Motor neuron (in vitro differentiated cells): ENCODE measurements around the gene BDKRB2. TPM values are rescaled to one million over a fixed set of nuclear protein-coding genes. Genes with fewer than 3 reads are reported as not detected.
A peak's percentile ranks its signal among the peaks of the same experiment; 100 is the strongest.

Experiments used
- ATAC-seq, 8 experiments: fragments of 200-7000 bp; cut with Tn5 transposase; replicated peaks in 6 of 8; 2 replicates each; pipeline ENCODE4 v1.8.0; 2021; ENCODE audit warnings: mild to moderate bottlenecking in 8 of 8, moderate library complexity in 8 of 8
- H3K27ac ChIP-seq, 2 donors: fragments of 250-450 bp; sonication (Bioruptor Pico); 2 replicates each; pipeline ENCODE4 v1.9.0; 2021; ENCODE audit warnings: antibody characterized with exemption in 2 of 2, mild to moderate bottlenecking in 2 of 2, moderate library complexity in 1 of 2
- H3K4me1 ChIP-seq, 2 donors: fragments of 250-450 bp; sonication (Bioruptor Pico); replicated peaks in 1 of 2; 2 replicates each; pipeline ENCODE4 v1.6.1; 2021; ENCODE audit warnings: antibody characterized with exemption in 2 of 2, mild to moderate bottlenecking in 2 of 2, moderate library complexity in 1 of 2
- H3K4me3 ChIP-seq, 5 donors: fragments of 250-450 bp; sonication (Bioruptor Pico); 2 replicates each; pipeline ENCODE4 v1.9.0; 2021; ENCODE audit warnings: antibody characterized with exemption in 5 of 5, mild to moderate bottlenecking in 5 of 5, moderate library complexity in 4 of 5
- WGBS, 10 experiments: fragments of 450-650 bp; shearing (Covaris generic); methylation state at CpG; one replicate each; pipeline ENCODE4 v1.0.0; 2022; 5-methylcytosine and 5-hydroxymethylcytosine counted together
- in situ Hi-C, 9 experiments: fragments of 400-800 bp; cut with MboI; loops; one replicate each; pipeline ENCODE4 v1.15.0; 2021; ENCODE audit warnings: low sequenced_read_pairs in 9 of 9, low pct_unique_long_range_greater_than_20kb in 2 of 9; ENCODE audit not compliant: unreplicated experiment in 9 of 9
- total RNA-seq, 8 experiments: library from RNA; unstranded; fragments of 300-600 nt; gene quantifications; 2 replicates each; pipeline versions ENCODE4 v1.2.3 to v1.2.4, GENCODE V29; 2022

Gene BDKRB2
- total RNA-seq, 8 experiments from 2014 or later, result 0.11 to 321 (median 0.90) TPM

DNA sequence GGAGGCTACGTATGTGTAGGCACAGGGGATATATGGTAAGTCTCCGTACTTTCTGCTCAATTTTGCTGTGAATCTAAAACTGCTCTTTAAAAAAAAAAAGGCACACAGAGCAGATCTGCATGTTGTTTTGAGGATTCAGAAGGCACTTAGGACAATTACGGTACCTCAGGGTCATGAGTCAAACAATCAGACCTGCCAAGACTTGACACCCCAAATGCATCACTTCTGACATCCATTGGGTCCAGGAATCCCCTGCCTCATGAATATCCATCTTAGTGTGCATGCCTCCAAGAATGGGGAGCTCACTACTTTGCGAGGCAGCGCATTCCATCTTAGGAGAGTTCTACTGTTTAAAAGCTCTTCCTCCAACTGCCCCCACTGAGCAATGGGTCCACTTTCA lies 3.0 kb downstream of the BDKRB2 start:
- in situ Hi-C loops, result loop anchor here in 2 of 9 experiments (10.0 to 25.0 kb wide), 2 partner anchors 83 to 95 kb away; no protein-coding TSS in a partner anchor
- Histone ChIP-seq H3K4me1 (peaks cover 0 to 7% of the 10 kb centered on the region in 2 donors), H3K27ac (no peak overlapping the region), H3K4me3 (no peak overlapping the region)
- WGBS, 10 experiments, result 83 to 100% (median 91%) methylated on average over 1 to 5 of the region's 5 CpGs; no CpG with 5 or more reads in 4 of the 10 experiments
- ATAC-seq, result no peak

DNA sequence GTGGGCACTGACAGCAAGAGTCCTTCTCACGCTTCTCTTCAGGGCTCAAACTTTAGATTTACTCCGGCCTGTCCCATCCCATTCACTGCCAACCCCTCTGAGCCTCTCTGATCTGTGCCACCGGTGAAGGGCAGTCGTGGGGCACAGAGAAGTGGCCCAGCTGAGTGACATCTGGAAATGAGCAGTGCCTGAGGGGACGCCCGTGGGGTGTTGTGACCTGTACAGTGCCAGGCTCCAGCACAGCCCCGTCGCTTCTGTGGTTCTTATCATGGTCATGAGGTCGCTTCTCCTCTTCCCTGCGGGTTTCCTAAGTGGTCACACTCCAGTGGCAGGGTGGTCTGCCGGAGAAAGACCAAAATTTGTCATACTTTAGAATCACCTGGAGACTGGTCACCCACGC lies 4.1 kb downstream of the BDKRB2 start:
- in situ Hi-C loops, result loop anchor here in 2 of 9 experiments (10.0 to 25.0 kb wide), 2 partner anchors 84 to 96 kb away; no protein-coding TSS in a partner anchor
- H3K4me3 ChIP-seq, result no peak overlapping the region
- ATAC-seq, result no peak
- no peak overlapping the region for H3K27ac ChIP-seq
- 80 to 100% (median 90%) methylated on average over 1 to 8 of the region's 12 CpGs; no CpG with 5 or more reads in 2 of the 10 experiments for WGBS, 10 experiments
- H3K4me1 ChIP-seq, result peaks cover 0 to 7% of the 10 kb centered on the region in 2 donors

DNA sequence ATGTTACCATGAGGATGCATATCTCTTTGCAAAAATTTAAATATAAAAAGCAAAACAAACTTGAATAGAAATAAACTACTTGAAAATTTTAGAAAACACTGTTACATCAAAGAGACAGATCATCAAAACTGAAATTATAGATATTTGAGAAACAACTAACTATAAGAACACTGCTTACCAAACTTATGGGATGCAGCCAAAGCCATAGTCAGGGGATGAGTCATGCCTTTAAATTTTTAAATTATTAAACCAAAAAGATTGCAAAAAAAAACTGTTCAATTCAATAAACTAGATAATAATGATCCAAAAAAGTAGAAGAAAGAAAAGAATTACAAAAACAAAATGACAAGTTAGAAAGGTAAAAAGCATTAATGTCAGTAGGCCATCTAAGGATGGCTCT lies 7.5 kb downstream of the BDKRB2 start:
- no peaks in the 10 kb centered on the region for H3K4me1 ChIP-seq
- ATAC-seq, result no peak
- in situ Hi-C loops, result loop anchor here in 1 of 9 experiments (25.0 kb wide), 1 partner anchor 100 kb away; no protein-coding TSS in a partner anchor
- no peak overlapping the region for H3K27ac ChIP-seq
- no peak overlapping the region for H3K4me3 ChIP-seq

DNA sequence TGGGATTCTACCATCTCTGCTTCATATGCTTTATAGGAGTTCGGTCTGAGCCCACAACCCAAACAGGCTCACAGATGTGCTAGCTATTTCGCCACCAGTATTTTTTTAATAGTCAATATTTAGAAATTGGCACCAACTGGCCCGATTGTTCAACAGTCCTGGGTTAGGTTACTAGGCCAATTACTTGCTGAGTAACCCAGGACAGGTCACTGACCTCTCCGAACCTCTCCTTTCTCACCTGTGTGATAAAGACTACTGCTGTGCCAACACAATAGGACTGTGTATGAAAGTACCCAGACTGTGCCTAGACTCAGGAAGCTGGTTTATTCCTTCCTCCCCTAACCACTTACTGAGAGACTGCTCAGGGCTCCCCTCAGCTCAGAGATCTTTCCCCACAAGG lies 8.3 kb downstream of the BDKRB2 start:
- Histone ChIP-seq H3K4me1 (no peaks in the 10 kb centered on the region), H3K4me3 (no peak overlapping the region), H3K27ac (no peak overlapping the region)
- WGBS, 10 experiments, result 70 to 100% (median 87%) methylated on average over 1 to 4 of the region's 4 CpGs; no CpG with 5 or more reads in 4 of the 10 experiments
- no peak for ATAC-seq
- in situ Hi-C loops, result loop anchor here in 1 of 9 experiments (25.0 kb wide), 1 partner anchor 101 kb away; no protein-coding TSS in a partner anchor

DNA sequence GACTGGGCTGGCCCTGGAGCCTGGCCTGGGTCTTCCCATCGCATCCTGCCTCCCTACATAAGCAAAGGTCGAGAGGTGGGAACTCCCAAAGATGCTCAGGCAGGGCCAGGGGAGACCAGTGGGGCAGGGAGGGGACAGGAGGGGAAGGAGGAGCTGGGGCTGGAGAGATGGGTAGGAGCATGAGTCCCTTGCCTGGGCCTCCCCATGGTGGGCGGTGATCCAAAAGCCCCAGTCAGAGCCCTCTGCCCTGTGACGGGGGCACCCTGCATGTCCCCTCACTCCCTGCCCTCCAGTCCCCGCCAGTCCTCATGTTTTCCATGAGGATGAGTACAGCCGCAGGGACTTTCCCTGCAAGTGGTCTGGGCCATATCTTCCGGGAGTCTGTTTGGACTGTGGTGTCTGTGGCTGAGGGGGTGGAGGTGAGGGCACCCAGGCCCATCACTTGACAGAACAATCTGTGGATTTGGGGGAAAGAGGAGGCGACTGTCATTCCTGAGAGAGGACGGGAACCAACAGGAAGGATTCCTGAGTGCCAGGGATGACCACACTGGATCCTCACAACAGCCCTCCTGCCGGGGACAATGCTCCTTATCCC lies 9.3 kb downstream of the BDKRB2 start:
- in situ Hi-C loops, result loop anchor here in 1 of 9 experiments (25.0 kb wide), 1 partner anchor 102 kb away; no protein-coding TSS in a partner anchor
- H3K4me3 ChIP-seq, result no peak overlapping the region
- H3K27ac ChIP-seq, result no peak overlapping the region
- H3K4me1 ChIP-seq, result no peaks in the 10 kb centered on the region
- ATAC-seq, result peak in 2 of 8 experiments; percentile 1 to 5
- WGBS, 10 experiments, result 62 to 95% (median 80%) methylated on average over 2 to 4 of the region's 10 CpGs; no CpG with 5 or more reads in 7 of the 10 experiments

DNA sequence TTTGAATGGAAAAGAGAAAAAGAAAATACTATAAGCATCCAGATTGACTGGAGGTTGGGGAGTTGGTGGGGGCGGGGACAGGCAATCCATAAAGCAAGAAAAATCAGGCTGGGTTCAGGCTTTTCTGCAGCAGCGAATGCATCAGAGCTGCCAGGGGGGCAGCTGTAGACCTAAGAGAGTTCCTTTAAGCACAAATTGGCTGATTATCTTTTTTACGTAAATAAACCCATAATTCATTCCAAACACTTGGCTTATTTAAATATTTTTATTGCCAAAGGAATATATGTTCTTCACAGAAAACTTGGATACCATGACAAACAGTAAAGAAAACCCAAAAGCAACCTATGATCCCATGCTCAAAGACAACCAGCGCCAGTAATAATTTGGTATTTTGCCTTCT lies 10.2 kb downstream of the BDKRB2 start:
- no peak for ATAC-seq
- H3K4me1 ChIP-seq, result no peaks in the 10 kb centered on the region
- in situ Hi-C loops, result loop anchor here in 1 of 9 experiments (25.0 kb wide), 1 partner anchor 102 kb away; no protein-coding TSS in a partner anchor
- 20 to 100% (median 76%) methylated on average over 1 to 4 of the region's 4 CpGs; no CpG with 5 or more reads in 1 of the 10 experiments for WGBS, 10 experiments
- H3K4me3 ChIP-seq, result no peak overlapping the region
- H3K27ac ChIP-seq, result no peak overlapping the region

DNA sequence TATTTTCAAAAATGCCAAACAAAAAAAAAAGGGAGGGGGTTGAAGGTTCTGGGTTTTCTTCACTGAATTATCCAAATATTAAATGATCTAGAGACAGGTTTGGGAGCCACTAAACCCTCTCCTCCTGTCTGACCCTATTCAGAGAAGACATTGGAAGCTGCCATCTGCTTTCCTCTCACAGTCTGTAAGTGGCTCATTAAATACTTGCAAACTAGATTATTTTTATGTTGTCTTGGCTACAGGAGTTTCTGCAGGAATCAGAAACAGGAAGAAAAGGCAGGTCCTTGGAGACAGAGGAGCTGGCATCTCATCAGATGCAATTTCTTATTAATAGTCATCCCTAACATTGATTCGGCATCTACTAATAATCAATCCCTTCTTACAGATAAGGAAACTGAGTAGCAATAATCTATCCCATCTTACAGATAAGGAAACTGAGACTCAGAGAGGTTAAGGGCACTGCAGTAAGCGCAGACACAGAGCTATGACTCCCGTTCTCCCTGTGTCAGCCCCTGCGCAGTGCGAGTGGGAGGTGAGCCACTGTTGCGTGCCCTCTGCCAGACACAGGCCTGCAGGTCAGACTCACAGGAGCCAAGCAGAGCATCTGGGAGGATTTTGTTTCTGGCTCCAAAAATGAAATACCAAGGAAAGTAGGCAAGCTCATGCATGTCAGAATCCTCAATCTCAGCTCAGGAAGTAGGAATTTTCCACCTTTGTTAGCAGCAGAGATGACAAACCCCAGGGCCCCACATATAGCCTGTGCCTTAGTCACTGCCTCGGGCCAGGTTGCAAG lies 11.0 kb downstream of the BDKRB2 start:
- Histone ChIP-seq H3K27ac (no peak overlapping the region), H3K4me1 (no peaks in the 10 kb centered on the region), H3K4me3 (no peak overlapping the region)
- in situ Hi-C loops, result loop anchor here in 1 of 9 experiments (25.0 kb wide), 1 partner anchor 103 kb away; no protein-coding TSS in a partner anchor
- ATAC-seq, result no peak
- 57 to 100% (median 78%) methylated on average over 1 to 6 of the region's 7 CpGs; no CpG with 5 or more reads in 2 of the 10 experiments for WGBS, 10 experiments

DNA sequence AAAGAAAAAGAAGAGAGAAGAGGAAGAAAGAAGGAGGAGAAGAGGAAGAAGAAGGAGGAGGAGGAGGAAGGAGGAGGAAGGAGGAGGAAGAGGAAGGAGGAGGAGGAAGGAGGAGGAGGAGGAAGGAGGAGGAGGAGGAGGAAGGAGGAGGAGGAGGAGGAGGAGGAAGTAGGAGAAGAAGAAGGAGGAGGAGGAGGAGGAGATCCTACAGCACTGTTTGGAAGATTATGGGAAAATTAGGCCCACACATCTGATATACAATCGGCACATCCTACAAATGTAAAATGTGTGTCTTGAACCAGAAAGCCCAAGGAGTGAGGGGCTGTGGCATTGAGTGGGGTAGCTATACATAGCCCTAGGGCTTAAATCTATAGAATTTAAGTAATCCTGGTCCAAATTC lies 12.0 kb downstream of the BDKRB2 start:
- Histone ChIP-seq H3K27ac (no peak overlapping the region), H3K4me1 (no peaks in the 10 kb centered on the region), H3K4me3 (no peak overlapping the region)
- no peak for ATAC-seq
- in situ Hi-C loops, result loop anchor here in 1 of 9 experiments (25.0 kb wide), 1 partner anchor 104 kb away; no protein-coding TSS in a partner anchor
- WGBS, 10 experiments, result no CpG with 5 or more reads among the region's 1 CpG

DNA sequence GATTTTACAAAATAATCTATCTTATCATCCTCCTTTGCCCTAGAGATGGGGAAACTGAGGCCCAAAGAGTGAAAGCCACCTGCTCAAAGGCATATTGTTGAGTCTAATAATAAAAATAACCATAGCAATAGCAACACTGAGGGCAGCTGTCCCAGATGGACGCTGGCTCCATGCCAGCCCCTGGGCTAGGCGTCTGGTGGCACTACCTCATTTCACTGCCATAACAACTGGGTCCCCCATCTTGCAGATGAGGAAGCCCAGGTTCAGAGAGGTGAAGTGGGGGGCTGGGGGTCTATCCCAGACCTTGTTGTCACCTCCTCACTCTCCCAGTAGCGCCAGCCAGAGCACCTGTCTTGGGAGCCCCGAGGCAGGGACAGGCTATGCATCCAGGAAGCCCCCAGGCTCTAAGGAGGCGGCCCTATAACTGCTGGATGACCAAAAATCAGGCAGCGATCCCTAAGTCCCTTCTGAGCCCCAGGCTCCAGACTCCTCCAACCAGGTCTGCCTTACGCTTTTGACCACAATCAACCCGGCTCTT lies 12.8 kb downstream of the BDKRB2 start:
- Histone ChIP-seq H3K27ac (no peak overlapping the region), H3K4me3 (no peak overlapping the region), H3K4me1 (no peaks in the 10 kb centered on the region)
- WGBS, 10 experiments, result 67 to 100% (median 90%) methylated on average over 1 to 3 of the region's 8 CpGs; no CpG with 5 or more reads in 5 of the 10 experiments
- in situ Hi-C loops, result loop anchor here in 1 of 9 experiments (25.0 kb wide), 1 partner anchor 105 kb away; no protein-coding TSS in a partner anchor
- peak in 3 of 8 experiments; percentile 1 to 56 (median 2) for ATAC-seq

DNA sequence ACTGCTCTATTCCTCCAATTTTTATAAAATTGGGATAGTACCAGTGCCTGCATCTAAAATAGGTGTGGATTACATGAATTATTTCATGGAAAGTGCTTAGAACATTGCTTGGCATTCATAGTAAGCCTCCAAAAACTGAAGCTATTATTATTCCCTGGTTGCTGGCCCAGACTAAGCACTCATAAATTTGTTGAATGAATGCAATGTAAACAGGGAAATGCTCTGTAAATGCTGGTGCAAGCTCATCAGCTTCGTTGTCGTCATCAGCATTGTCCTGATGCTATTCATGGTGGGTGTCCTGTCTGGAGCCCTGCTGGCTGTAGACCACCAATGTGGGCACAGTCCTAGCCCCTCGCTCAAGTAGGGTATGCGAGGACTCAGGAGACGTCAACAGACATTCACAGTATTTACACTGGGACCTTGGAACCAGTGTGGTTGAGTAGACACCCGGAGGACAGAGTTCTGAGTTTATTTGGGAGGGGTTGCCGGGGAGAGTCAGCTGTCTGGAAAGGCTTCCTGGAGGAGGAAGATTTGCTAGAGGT lies 16.5 kb downstream of the BDKRB2 start:
- Histone ChIP-seq H3K4me3 (no peak overlapping the region), H3K4me1 (no peaks in the 10 kb centered on the region), H3K27ac (no peak overlapping the region)
- ATAC-seq, result peak in 1 of 8 experiments; percentile 34
- in situ Hi-C loops, result loop anchor here in 1 of 9 experiments (25.0 kb wide), 1 partner anchor 109 kb away; no protein-coding TSS in a partner anchor
- 60 to 100% (median 76%) methylated on average over 1 to 5 of the region's 7 CpGs; no CpG with 5 or more reads in 3 of the 10 experiments for WGBS, 10 experiments

DNA sequence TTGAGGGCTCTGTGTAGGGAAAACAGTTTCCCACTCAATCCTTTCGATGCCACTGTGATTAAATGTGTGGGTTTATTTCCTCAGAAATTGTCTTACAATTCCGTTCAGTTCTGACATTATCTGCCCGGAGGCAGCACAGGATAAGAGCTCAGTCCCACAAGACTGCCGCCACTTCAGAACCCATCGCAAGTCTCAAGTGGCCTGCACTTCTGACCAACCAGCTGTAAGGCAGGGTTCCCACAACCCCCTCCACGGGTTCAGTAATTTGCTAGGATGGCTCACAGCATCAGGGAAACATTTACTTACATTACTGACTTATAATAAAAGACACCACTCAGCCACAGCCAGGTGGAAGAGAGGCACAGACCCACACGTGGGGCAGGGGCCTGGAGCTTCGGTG lies 17.2 kb downstream of the BDKRB2 start:
- no peak overlapping the region for H3K27ac ChIP-seq
- no peak for ATAC-seq
- in situ Hi-C loops, result loop anchor here in 1 of 9 experiments (25.0 kb wide), 1 partner anchor 110 kb away; no protein-coding TSS in a partner anchor
- H3K4me3 ChIP-seq, result no peak overlapping the region
- H3K4me1 ChIP-seq, result no peaks in the 10 kb centered on the region
- 60 to 100% (median 80%) methylated on average over 1 to 5 of the region's 8 CpGs; no CpG with 5 or more reads in 1 of the 10 experiments for WGBS, 10 experiments

DNA sequence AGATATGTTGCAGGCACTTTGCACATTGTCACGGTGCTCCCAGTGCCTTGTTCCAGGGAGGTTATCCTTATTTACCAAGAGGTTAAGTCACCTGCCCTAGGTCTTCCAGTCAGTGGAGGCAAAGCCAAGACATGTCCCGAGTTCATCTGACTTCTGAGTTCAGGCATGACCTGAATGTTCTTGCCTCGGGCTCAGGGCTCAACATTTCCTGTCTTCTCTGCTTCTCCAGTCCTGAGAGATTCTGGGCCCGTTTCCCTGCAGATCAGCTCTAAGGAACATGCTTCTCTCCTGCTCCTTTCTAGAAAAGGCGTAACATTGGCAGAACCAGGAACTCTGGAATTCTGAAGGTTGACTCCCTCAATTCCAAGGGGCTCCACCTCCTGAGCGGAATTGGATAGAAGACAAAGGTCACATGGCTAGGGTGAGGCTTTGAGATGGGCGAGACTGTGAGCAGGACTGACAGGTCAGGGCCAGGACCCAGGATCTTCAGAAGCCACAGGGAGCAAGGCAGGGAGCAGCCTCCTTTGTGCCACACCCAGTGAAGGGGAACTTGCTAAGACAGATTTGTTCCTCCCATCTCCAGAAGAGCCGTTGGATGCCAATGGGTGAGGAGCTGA lies 19.9 kb downstream of the BDKRB2 start:
- ATAC-seq, result peak in 2 of 8 experiments; percentile 3 to 15
- 40 to 100% (median 75%) methylated on average over 1 to 6 of the region's 8 CpGs; no CpG with 5 or more reads in 3 of the 10 experiments for WGBS, 10 experiments
- Histone ChIP-seq H3K4me3 (no peak overlapping the region), H3K4me1 (no peaks in the 10 kb centered on the region), H3K27ac (no peak overlapping the region)
- in situ Hi-C loops, result loop anchor here in 1 of 9 experiments (25.0 kb wide), 1 partner anchor 112 kb away; no protein-coding TSS in a partner anchor
